GM19351 (cell line): ENCODE measurements around the gene TM4SF5.

Source experiments
- ATAC-seq: cut with Tn5 transposase; IDR thresholded peaks from one replicate; pipeline ENCODE4 v1.9.1; 2021; ENCODE audit warnings: mild to moderate bottlenecking, moderate library complexity; ENCODE audit not compliant: unreplicated experiment

The TM4SF5 gene, protein sequence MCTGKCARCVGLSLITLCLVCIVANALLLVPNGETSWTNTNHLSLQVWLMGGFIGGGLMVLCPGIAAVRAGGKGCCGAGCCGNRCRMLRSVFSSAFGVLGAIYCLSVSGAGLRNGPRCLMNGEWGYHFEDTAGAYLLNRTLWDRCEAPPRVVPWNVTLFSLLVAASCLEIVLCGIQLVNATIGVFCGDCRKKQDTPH

DNA sequence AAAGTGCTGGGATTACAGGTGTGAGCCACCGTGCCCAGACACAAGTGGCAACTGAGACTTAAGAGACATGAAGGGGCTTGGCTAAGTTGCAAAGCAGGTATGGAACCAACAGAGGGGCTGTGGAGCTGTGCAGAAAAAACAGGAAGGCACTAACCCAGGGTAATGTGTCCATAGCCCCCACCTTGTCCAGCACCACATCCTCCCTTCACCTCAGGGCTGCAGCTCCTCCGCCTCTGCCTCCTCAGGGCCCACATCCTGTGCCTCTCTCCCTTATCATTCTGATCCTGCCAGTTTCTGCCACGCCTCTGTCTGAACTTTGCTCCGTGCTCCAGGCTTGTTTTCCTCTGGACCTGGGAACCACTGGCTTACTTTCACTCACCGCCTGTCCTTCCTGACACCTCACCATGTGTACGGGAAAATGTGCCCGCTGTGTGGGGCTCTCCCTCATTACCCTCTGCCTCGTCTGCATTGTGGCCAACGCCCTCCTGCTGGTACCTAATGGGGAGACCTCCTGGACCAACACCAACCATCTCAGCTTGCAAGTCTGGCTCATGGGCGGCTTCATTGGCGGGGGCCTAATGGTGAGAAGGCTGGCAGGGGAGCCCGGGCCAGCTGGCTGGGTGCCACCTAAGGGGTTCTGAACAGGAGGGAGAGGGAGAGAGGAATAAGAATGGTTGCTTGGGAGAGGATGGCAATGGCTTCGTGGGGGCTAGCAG is at the start of gene TM4SF5:
TM4SF5 (plus strand) TSS at position 368 of the 716 bp plus-strand sequence; CDS start at position 405, 37 bp downstream.
- no peak for ATAC-seq

DNA sequence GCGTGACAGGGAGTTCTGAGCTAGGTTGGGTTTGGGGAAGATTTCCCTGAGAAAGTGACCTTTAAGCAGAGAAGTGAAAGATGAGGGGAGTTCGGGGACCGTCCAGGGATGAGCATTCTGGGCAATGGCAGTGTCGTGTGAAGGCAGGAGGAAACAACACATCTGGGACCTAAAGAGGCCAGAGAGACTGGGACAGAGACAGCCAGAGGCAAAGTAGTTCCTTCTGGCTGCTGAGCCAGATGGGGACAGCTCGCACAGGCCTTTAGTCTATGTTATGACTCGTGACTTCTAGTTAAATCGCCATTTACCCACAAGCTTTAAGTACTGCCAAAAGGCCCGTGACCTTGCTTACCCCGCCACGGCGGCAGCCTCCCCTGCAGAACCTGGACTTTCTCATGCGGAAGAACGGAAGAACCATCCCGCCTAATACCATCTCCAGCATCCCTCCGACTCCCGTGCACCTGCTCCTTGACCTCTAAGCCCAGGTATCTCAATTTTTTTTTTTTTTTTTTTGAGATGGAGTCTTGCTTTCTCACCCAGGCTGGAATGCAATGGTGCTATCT is 48.9 kb upstream of the TM4SF5 start:
- no peak for ATAC-seq

DNA sequence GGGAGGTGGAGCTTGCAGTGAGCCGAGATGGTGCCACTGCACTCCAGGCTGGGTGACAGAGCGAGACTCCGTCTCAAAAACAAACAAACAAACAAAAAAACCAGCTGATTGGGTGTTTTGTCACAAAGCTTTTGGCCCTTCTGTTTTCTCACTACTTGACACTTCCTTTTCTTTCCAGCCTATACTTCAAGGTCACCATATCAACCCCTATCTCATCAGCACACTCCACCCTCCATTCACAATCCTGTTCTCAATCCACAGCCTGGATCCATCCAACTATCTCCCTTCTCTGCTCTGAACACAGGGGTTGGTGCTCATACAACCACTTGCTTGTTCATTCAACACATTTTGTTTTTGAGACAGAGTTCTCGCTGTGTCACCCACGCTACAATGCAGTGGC is 47.0 kb upstream of the TM4SF5 start:
- ATAC-seq: no peak

DNA sequence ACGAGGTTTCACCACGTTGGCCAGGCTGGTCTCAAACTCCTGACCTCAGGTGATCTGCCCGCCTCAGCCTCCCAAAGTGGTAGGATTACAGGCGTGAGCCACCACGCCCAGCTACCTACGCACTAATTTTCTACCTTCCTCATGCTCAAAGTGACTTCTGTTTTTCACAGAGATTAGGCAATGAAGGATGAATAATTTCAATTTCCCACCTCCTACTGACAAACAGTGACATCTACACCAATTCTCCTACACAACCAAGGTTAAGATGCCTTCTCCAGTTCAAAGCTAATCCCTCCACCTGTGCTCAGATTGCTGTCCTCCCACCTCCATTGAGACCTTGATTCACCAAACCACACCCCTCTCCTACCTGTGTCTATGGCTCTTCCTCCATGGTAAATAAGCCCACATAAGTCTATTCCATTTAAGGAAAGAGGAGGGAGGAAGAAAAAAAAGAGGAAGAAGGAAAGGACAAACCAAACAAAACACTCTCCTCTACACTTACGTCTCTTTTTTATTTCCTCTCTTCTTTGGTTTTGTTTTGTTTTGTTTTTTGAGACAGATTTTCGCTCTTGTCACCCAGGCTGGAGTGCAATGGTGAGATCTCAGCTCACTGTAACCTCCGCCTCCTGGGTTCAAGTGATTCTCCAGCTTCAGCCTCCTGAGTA is 45.9 kb upstream of the TM4SF5 start:
- no peak for ATAC-seq

DNA sequence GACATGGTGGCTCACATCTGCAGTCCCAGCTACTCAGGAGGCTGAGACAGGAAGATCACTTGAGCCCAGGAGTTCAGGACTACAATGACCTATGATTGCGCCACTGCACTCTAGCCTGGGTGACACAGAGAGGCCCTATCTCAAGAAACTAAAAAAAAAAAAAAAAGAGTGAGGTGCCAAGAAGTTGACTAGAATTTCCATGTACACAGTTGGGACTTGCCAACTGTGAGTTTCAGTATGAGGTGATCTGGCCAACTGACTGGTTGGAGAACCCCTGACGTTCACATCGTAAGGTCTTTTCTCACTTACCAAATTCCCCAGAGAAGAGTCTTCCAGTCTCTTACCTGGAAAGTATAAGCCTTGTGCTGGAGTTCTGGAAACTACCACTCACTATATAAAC is 43.6 kb upstream of the TM4SF5 start:
- ATAC-seq: no peak

DNA sequence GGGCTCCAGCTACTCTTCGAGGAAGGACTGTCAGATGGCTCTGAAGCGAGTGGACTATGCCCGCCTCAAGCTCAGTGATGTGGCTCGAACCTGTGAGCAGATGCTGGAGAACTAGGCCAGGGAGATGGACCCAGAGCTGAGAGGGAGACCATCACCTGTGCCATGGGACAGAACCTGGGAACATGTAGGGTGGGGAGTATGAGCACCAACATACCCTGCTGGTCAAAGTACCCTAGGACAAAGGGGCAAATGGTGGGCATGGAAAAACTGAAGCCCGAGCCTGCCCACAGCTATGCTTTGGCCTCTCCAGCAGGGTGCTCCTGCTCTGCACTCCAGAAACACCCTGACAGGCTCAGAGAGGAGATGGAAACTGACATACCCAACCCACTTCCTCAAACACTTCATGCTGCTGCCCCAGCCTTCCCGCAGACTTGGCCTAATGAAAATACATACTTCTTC is 38.6 kb upstream of the TM4SF5 start:
- ATAC-seq: no peak

DNA sequence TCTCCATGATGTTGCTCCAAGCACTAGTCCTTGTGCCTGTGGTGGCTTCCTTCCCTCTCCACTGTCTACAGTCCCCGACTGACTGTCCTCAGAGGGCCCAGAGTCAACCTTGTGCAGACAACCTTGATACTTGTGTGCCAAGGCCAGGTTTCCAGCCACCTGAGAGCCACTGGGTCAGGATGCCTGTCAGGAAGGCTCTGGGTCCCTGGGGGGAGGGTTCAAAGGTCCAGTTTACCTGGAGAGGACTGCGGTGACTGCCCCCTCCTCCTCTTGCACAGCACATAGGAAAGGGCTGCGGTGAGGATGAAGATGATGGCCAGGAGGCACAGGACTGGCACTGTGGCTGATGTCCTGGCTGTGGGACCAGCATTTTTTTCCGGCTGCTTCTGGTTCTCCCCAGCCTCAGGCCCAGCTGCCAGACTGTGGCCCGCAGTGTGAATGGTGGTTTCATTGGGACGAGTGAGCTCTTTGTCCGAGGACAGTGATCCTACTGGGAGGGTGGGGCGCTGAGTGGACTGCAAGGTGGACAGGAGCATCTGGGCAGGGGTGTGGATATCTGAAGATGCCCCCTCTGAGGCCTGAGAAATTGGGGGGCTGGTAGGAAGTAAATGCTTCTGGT is 36.7 kb upstream of the TM4SF5 start:
- ATAC-seq: no peak

DNA sequence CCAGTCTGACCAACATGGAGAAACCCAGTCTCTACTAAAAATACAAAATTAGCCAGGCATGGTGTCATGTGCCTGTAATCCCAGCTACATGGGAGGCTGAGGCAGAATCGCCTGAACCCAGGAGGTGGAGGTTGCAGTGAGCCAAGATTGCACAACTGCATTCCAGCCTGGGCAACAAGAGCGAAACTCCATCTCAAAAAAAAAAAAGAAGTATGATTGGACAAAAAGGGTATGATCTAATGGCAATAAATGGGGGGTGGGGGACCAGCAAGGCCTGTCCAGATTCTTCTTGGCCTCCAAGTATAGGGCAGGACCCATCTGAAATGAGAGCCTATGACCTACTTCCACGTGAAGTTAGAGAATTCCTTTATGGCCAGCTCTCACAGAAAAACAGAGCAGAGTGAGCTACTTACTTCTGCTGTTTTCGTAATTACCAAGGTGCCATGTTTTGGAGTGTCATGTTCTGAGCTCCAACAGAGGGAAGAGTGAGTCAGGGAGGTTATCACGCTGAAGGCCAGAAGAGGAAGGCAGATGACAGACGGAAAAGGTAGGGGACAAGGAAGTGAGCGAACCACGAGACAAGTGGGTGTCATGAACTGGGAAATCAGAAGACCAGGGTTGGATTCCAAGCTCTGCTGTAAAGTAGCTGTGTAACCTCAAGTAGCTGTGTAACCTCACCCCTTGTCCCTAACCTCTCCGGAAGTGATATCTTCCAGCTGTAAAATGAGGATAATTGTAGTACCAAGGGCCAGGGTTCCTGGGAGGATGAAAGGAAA is 35.6 kb upstream of the TM4SF5 start:
- ATAC-seq: no peak

DNA sequence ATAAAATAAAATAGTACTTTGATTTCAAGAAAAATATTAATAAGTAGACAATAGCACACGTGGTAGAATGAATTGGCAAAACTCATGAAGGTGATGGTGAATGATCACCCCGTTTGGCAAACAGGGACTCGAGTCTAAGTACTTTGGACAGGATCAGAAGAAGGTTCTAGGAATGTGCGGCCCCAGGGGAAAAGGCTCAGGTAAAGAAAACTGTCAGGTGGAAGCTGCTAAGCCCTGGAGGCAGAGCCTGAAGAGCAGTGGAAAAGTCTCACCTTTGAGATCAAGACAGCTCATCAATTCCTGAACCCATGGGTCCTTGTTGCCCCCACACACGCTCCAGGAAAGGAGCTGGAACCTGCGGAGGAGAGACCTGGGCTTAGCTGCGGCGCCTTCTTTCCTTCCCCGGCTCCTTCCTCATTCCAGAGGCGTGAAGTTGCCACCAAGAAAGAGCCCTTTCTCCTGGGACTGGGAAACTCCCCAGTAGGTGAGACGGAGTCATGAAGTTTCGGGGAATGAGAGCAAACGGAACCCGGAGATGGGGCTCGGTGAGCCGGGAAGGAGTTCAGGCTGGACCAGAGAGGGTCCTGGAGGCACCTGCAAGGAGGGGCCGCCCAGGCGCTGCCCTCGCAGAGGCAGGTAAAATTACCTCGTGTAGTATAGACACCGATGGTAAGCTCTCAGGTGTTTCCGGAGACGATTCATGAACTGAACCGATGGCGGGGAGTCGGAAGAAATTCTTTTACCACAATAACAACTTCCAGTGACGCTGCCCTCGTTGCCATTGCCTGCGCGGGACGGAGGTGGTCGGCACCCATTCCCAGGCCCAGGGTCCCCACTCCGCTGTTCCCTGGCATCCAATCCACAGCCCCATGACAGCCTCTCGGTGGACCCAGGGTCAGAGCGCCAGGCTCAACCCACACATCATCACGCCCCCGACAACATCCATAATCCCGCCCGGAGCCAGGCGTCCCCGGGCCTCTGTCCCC is 33.3 kb upstream of the TM4SF5 start:
- no peak for ATAC-seq

DNA sequence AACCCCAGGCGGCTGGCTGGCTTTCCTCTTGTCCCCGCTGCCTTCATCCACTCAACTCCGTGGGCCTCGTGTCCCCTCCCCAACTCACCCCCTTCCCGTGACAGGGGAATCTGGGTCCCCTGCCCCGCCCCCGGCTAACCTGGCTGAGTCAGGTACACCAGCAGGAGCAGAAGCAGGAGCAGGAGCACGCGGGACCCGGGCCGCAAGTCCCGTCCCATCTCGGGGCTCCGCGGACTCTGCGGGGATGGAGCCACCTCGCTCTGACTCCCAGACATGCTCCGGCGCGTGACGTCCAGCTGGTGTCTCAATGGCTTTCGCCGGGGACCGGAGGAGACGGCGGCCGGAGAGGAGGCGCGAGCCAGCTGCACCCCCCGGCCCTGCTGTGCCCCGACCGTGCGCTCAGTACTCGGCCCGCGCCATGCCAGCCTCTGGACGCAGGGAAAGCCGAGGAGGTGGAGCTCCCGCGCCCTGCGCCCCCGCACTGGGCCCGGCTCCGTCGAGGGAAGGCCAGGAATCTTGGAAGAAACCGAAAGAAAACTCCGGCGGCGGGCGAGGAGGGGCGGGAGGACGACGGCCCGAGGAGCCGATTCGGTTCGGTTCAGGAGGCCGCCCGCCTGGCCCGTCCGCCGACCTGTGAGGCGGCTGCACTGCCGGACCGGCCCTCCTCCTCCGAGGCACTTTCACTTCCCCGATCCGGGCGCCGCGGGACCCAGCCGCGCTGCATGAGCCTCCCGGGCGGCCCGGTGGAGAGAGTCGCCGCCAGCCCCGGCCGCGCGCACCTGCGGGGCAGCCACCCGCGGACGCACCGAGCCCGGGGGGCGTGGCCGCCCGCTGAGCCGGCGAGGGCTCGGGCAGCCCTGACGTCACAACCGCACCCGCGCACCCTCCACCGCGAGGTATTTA is 32.3 kb upstream of the TM4SF5 start, which contains the start of the genes CXCL16 and ZMYND15:
CXCL16 (minus strand) TSS at position 807 of the 903 bp plus-strand sequence; CDS start at position 218, 589 bp downstream.
ZMYND15 (plus strand) TSS at position 712 of the 903 bp plus-strand sequence. CDS start 716 bp downstream, outside the sequence.
- no peak for ATAC-seq

DNA sequence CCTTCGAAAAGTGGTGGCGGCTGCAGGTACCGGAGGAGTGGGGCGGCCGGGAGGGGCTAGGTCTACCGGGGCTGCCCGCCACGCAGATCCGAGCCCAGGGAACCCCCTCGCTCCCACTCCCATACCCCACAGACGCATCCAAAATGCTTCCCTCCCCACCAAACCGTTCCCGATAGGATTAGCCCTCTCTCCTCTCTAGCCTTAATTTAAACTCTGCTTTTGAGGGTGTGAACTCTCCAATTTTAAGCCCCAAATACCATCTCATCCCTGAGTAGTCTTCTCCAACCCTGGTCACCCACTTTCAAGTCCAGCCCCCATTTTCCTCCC is 31.7 kb upstream of the TM4SF5 start:
- no peak for ATAC-seq

DNA sequence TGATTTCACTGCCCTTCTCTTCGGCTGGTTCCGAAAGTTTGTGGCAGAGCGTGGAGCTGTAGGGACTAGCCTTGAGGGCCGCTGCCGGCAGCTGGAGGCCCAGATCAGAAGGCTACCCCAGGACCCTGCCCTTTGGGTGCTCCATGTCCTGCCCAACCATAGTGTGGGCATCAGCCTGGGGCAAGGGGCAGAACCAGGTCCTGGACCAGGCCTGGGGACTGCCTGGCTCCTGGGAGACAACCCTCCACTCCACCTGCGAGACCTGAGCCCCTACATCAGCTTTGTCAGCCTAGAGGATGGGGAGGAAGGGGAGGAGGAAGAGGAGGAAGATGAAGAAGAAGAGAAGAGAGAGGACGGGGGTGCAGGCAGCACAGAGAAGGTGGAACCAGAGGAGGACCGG is 31.1 kb upstream of the TM4SF5 start:
- ATAC-seq: no peak

DNA sequence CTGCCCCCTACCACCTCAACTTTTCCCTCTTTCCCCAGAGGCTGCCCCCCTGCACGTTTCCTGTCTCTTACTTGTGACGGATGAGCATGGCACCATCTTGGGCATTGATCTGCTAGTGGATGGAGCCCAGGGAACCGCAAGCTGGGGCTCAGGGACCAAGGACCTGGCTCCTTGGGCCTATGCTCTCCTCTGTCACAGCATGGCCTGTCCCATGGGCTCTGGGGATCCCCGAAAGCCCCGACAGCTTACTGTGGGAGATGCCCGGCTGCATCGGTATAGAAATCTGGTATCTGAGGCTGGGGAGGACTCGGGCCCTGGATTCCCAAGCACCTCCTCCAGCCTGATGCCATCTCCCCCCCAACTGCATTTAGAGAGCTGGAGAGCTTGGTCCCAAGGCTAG is 30.1 kb upstream of the TM4SF5 start:
- no peak for ATAC-seq

DNA sequence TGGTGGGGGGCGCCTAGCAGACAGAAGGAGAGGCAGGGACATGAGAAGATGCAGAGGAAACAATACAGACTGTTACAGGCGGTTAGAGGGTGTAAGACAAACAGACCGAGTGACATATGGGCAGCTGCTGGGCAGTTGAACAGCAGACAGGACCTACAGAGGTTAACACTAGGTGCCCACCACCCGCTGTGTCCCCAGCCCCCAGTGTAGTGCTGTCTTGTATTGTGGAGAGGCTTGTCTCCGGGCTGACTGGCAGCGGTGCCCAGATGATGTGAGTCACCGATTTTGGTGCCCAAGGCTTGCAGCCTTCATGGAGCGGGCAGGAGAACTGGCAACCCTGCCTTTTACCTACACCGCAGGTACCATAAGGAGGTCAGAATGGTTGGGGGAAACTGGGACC is 29.6 kb upstream of the TM4SF5 start:
- no peak for ATAC-seq

DNA sequence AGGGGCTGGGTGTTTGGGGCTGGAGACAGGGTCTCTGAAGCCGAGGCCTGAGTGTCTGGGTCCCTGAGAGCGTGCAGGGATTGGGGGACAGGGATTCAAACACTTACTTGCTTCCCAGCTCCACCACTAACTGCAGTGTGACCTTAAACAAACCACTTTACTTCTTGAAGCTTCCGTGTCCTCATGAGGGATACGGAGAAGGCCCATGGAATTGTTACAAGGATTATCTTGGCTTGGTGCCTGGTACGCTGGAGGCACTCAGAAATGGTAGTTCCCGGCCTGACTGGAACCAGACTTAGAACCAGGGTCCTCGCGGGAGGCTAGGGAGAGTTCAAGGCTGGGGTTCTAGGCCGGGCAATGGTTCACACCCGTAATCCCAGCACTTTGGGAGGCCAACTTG is 29.1 kb upstream of the TM4SF5 start:
- no peak for ATAC-seq

DNA sequence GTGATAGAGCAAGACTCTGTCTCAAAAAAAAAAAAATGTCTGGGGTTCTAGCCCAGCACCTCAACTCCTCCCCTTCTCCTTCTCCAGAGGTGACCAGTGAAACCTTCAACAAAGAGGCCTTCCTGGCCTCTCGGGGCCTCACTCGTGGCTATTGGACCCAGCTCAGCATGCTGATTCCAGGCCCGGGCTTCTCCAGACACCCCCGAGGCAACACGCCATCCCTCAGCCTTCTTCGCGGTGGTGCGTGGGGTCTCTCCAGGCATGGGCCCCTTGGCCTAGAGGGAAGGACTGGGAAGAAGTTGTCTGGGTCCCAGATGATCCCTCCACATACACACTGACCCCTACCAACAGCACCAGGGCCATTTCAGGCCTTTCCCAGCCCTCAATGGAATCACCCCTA is 28.5 kb upstream of the TM4SF5 start:
- ATAC-seq: no peak

DNA sequence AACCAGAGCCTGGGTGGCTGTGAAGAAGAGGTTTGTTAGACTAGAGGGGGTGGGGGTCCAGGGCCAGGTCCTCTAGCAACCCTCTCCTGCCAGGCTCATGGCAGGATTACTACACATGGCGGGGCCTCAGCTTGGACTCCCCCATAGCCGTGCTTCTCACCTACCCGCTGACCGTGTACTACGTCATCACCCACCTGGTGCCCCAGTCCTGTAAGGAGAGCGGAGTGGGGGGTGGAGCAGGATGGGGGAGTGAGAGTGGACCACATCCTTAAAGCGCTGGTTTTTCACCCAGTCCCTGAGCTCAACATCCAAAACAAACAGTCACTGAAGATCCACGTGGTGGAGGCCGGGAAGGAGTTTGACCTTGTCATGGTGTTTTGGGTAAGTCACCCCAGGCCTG is 27.8 kb upstream of the TM4SF5 start:
- ATAC-seq: no peak
